ENCODE results near the gene MESD. TPM values are rescaled to one million over a fixed set of nuclear protein-coding genes. Genes with fewer than 3 reads are reported as not detected.

Gene MESD
- polyA plus RNA-seq, 1 donor from 2014 or later, result 21.9 TPM

- H3K27ac Mint-ChIP-seq, result no peak overlapping the region
- peaks cover 1% of the 10 kb centered on the region for H3K36me3 Mint-ChIP-seq
- no peaks in the 10 kb centered on the region for H3K27me3 Mint-ChIP-seq
- H3K9me3 Mint-ChIP-seq, result no peaks in the 10 kb centered on the region
- no peaks in the 10 kb centered on the region for H3K4me1 Mint-ChIP-seq
- no peak overlapping the region for H3K4me3 Mint-ChIP-seq
Measured at GRCh38 chr15:80915472-80915871, 74.1 kb downstream of the MESD start.

- peaks cover 3% of the 10 kb centered on the region for H3K36me3 Mint-ChIP-seq
- no peak overlapping the region for H3K4me3 Mint-ChIP-seq
- no peaks in the 10 kb centered on the region for H3K4me1 Mint-ChIP-seq
- H3K27ac Mint-ChIP-seq, result no peak overlapping the region
- no peaks in the 10 kb centered on the region for H3K27me3 Mint-ChIP-seq
- H3K9me3 Mint-ChIP-seq, result peaks cover 0 to 4% (median 0%) of the 10 kb centered on the region in 3 donors
Measured at GRCh38 chr15:80913541-80913940, 76.1 kb downstream of the MESD start.

- Mint-ChIP-seq H3K27ac (no peak overlapping the region), H3K4me3 (no peak overlapping the region), H3K4me1 (no peaks in the 10 kb centered on the region), H3K27me3 (no peaks in the 10 kb centered on the region), H3K36me3 (peaks cover 3% of the 10 kb centered on the region), H3K9me3 (peaks cover 0 to 4% (median 0%) of the 10 kb centered on the region in 3 donors)
Measured at GRCh38 chr15:80912673-80913072, 76.9 kb downstream of the MESD start.

- no peaks in the 10 kb centered on the region for H3K4me1 Mint-ChIP-seq
- H3K27ac Mint-ChIP-seq, result no peak overlapping the region
- no peak overlapping the region for H3K4me3 Mint-ChIP-seq
- peaks cover 0 to 4% (median 0%) of the 10 kb centered on the region in 3 donors for H3K9me3 Mint-ChIP-seq
- no peaks in the 10 kb centered on the region for H3K27me3 Mint-ChIP-seq
- H3K36me3 Mint-ChIP-seq, result peaks cover 3% of the 10 kb centered on the region
Measured at GRCh38 chr15:80911821-80912220, 77.8 kb downstream of the MESD start.

GRCh38 chr15:80906159-80906766, 83.4 kb downstream of the MESD start:
- no peaks in the 10 kb centered on the region for H3K4me1 Mint-ChIP-seq
- peaks cover 0 to 4% (median 0%) of the 10 kb centered on the region in 3 donors for H3K9me3 Mint-ChIP-seq
- no peak overlapping the region for H3K4me3 Mint-ChIP-seq
- H3K27me3 Mint-ChIP-seq, result no peaks in the 10 kb centered on the region
- no peak overlapping the region for H3K27ac Mint-ChIP-seq
- H3K36me3 Mint-ChIP-seq, result peaks cover 14% of the 10 kb centered on the region

GRCh38 chr15:80904998-80905397, 84.6 kb downstream of the MESD start:
- Mint-ChIP-seq H3K36me3 (peaks cover 13% of the 10 kb centered on the region), H3K27ac (no peak overlapping the region)

GRCh38 chr15:80902298-80902801, 87.3 kb downstream of the MESD start:
- Mint-ChIP-seq H3K36me3 (peaks cover 18% of the 10 kb centered on the region), H3K9me3 (peaks cover 0 to 3% (median 0%) of the 10 kb centered on the region in 3 donors)

More at GRCh38 chr15:80904998-80905397, 84.6 kb downstream of the MESD start:
- no peaks in the 10 kb centered on the region for H3K4me1 Mint-ChIP-seq
- no peaks in the 10 kb centered on the region for H3K27me3 Mint-ChIP-seq
- peaks cover 0 to 4% (median 0%) of the 10 kb centered on the region in 3 donors for H3K9me3 Mint-ChIP-seq
- H3K4me3 Mint-ChIP-seq, result no peak overlapping the region

GRCh38 chr15:80898040-80898439, 91.6 kb downstream of the MESD start:
- Mint-ChIP-seq H3K27ac (no peak overlapping the region), H3K9me3 (peaks cover 2 to 13% (median 8%) of the 10 kb centered on the region in 3 donors), H3K4me3 (no peak overlapping the region), H3K27me3 (no peaks in the 10 kb centered on the region), H3K36me3 (peaks cover 14% of the 10 kb centered on the region), H3K4me1 (no peaks in the 10 kb centered on the region)

More at GRCh38 chr15:80902298-80902801, 87.3 kb downstream of the MESD start:
- Mint-ChIP-seq H3K27ac (no peak overlapping the region), H3K4me3 (no peak overlapping the region), H3K4me1 (no peaks in the 10 kb centered on the region), H3K27me3 (no peaks in the 10 kb centered on the region)

Other genes starting within 250 kb of the MESD start
- gene CEMIP, start 210.4 kb downstream of the MESD start, polyA plus RNA-seq, result not detected
- 4.6 TPM for gene TLNRD1, start 11.1 kb upstream of the MESD start, polyA plus RNA-seq
- not detected for gene CFAP161, start 144.5 kb upstream of the MESD start, polyA plus RNA-seq
- 301 TPM for gene IL16, start 207.1 kb upstream of the MESD start, polyA plus RNA-seq

Data from IgD-negative memory B cell (primary cell).